Mucosa of descending colon (tissue), 3 donors: Measurements from ENCODE around the gene FGF18. TPM values are rescaled to one million over a fixed set of nuclear protein-coding genes. Genes with fewer than 3 reads are reported as not detected.

ENCODE experiments used
- ATAC-seq: fragments of 200-7000 bp; cut with Tn5 transposase; one replicate; pipeline ENCODE4 v1.9.1; 2020; ENCODE audit warnings: mild to moderate bottlenecking, moderate library complexity
- DNase-seq, 3 donors: peaks; one replicate each; pipeline ENCODE4 v3.0.0-alpha.2; 2020
- H3K36me3 ChIP-seq: fragments of 200-600 bp; one replicate; pipeline ENCODE4 v1.8.0; 2021; ENCODE audit warnings: low read depth, mild to moderate bottlenecking
- H3K4me1 ChIP-seq: fragments of 200-600 bp; one replicate; pipeline ENCODE4 v1.8.0; 2021; ENCODE audit warnings: low read depth, mild to moderate bottlenecking
- H3K4me3 ChIP-seq: fragments of 200-600 bp; one replicate; pipeline ENCODE4 v1.8.0; 2021; ENCODE audit warnings: mild to moderate bottlenecking
- H3K9me3 ChIP-seq: fragments of 200-600 bp; one replicate; pipeline ENCODE4 v1.8.0; 2021; ENCODE audit warnings: mild to moderate bottlenecking
- CTCF ChIP-seq: fragments of 200-600 bp; IDR thresholded peaks from one replicate; pipeline ENCODE4 v1.8.0; 2022; ENCODE audit warnings: antibody characterized with exemption, mild to moderate bottlenecking
- intact Hi-C, 2 donors: fragments of 100-400 bp; cut with DNase I in 1 of 2; cut with micrococcal nuclease in 1 of 2; formaldehyde crosslinking; loops; one replicate each; pipeline versions ENCODE4 v1.11.0 to v1.11.1; 2022; cut with DNase I, micrococcal nuclease
- total RNA-seq, 3 donors: library from RNA; stranded (reverse); fragmentation: NEBNext Ultra II Directional in 2 of 3; extraction: Animal tissue kit (Norgen Biotek cat#: 25700) in 2 of 3; gene quantifications; one replicate each; pipeline versions ENCODE4 v1.2.1 to v1.2.4, GENCODE V29; 2021 to 2023
- donor health status: DM: no; HTN: no; CAD: no; lungs with moderate emphysema.
- donor health status: DM: no; HTN: no; CAD: no.
- donor health status: DM: no; HTN: yes; CAD: no.

Gene FGF18
- total RNA-seq, 3 donors from 2014 or later = 0.16 to 0.63 TPM; not detected in 1

DNA sequence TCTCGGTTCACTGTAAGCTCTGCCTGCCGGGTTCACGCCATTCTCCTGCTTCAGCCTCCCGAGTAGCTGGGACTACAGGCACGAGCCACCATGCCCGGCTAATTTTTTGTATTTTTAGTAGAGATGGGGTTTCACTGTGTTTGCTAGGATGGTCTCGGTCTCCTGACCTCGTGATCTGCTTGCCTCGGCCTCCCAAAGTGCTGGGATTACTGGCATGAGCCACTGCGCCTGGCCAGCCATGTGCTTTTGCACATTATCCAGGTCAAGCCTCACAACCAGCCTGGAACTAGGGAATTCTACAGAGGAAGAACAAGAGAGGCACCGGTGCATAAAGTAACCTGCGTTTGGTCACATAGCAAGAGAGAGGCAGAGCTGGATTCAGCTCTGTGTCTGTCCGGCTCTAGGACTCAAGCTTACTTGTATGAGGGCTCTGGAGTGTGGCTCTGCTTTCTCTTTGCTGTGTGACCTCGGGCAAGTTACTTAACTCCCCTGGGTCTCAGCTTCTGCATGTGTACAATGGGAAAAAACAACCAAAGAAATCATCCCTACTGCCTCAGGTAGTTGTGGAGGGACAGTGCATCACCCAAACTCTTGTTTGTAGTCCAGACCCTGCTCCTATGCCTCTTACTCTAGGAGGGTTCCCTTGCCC, 6.3 kb downstream of the FGF18 start:
- H3K4me3 ChIP-seq = no peak overlapping the region
- no peak for TF ChIP-seq CTCF
- intact Hi-C loops = loop anchor here in 1 of 2 donors (10.0 kb wide), 1 partner anchor 619 kb away; no protein-coding TSS in a partner anchor
- no peaks in the 10 kb centered on the region for H3K36me3 ChIP-seq
- H3K4me1 ChIP-seq = peaks cover 6% of the 10 kb centered on the region
- H3K9me3 ChIP-seq = no peaks in the 10 kb centered on the region
- no peak for ATAC-seq
- DNase-seq = peak in 1 of 3 donors; percentile 8

GRCh38 chr5:171426266-171426665, 6.8 kb downstream of the FGF18 start:
- no peak overlapping the region for H3K4me3 ChIP-seq
- ATAC-seq (no peak), DNase-seq (peak in 1 of 3 donors; percentile 12)
- intact Hi-C loops = loop anchor here in 1 of 2 donors (10.0 kb wide), 1 partner anchor 619 kb away; no protein-coding TSS in a partner anchor
- H3K9me3 ChIP-seq = no peaks in the 10 kb centered on the region
- no peaks in the 10 kb centered on the region for H3K36me3 ChIP-seq
- H3K4me1 ChIP-seq = peaks cover under 1% of the 10 kb centered on the region
- no peak for TF ChIP-seq CTCF

DNA sequence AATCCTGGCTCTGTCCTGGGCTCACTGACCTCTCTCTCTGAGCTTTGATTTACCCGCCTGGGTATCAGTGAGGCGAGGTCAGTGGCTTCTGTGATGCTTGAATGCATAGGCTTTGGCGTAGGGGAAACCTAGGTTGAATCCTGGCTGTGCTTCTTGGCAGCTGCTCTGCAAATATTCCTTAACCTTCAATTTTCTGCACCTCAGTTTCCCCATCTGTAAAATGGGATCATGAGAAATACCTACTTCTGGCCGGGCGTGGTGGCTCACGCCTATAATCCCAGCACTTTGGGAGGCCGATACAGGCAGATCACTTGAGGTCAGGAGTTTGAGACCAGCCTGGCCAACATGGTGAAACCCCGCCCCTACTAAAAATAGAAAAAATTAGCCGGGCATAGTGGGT, 7.2 kb downstream of the FGF18 start:
- H3K4me3 ChIP-seq = no peak overlapping the region
- H3K4me1 ChIP-seq = no peaks in the 10 kb centered on the region
- peak in 1 of 3 donors; percentile 2 for DNase-seq
- TF ChIP-seq CTCF = no peak
- no peaks in the 10 kb centered on the region for H3K9me3 ChIP-seq
- H3K36me3 ChIP-seq = no peaks in the 10 kb centered on the region
- intact Hi-C loops = loop anchor here in 1 of 2 donors (10.0 kb wide), 1 partner anchor 618 kb away; no protein-coding TSS in a partner anchor
- no peak for ATAC-seq

DNA sequence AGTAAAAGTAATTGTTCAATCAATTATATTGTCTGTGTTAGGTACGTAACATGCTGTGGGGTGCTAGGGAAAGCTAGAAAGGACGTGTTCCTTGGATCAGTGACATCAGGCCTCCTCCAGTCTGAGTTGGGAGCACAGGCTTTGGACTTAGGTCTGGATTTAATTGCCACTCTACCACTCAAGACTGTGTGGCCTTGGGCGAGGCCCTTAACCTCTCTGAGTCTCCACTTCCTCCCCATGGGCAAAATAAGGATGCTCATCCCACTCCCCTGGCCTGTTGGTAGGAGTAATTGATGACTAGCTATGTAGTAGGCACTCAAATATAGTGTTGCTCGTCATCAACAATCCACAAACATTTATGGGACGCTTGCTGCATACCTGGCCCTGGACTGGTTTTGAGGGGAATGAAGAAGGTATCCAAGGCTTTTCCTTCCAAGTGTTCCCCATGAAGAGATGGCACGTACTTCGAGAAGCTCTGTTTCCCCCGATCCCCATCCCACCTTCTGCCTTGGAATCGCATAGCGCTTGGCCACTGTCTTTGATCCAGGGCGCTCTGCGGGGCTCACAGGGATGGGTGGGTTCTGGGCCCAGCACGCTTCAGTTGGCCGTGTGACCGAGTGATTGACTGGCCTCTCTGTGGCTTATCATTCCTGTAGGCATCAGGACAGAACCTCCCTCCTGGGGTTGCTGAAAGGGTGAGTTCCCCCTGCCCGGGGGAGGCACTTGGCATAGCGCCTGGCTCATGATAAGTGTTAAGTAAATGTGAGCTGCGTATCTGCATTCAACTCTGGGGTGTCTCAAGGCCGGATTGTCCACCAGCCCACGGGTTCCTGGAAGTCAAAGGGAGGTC, 8.1 kb downstream of the FGF18 start:
- TF ChIP-seq CTCF = no peak
- intact Hi-C loops = loop anchor here in 1 of 2 donors (10.0 kb wide), 1 partner anchor 617 kb away; no protein-coding TSS in a partner anchor
- Histone ChIP-seq H3K4me1 (no peaks in the 10 kb centered on the region), H3K4me3 (no peak overlapping the region), H3K9me3 (no peaks in the 10 kb centered on the region), H3K36me3 (no peaks in the 10 kb centered on the region)
- DNase-seq (peak in 1 of 3 donors; percentile 22), ATAC-seq (no peak)

DNA sequence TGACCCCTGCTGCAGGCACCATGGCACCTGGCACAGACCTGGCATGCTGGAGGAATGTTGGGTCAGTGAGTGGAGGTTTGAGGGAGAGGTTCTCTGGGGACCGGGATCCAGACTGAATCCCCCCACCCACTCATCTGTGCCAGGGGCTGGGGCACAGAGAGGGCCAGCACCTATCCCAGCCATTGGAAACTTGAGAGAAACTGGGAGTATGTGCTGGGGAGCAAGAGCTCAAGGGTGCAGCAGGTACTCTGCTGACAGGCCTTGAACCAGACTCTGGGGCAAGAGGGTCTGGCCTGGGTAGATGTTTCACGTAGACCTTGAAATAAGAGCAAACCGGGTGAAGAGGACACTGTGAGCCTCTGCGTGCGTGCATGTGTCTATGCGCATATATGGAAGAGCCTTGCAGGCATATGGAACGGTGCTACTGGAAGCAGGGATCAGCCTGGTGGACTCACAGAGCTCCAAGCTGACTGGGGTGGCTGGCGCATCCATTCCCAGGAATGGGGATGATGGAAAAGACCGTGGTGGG, 8.8 kb downstream of the FGF18 start:
- no peak for TF ChIP-seq CTCF
- no peaks in the 10 kb centered on the region for H3K36me3 ChIP-seq
- no peaks in the 10 kb centered on the region for H3K4me1 ChIP-seq
- intact Hi-C loops = loop anchor here in 1 of 2 donors (10.0 kb wide), 1 partner anchor 617 kb away; no protein-coding TSS in a partner anchor
- DNase-seq (peak in 1 of 3 donors; percentile 8), ATAC-seq (no peak)
- no peak overlapping the region for H3K4me3 ChIP-seq
- H3K9me3 ChIP-seq = no peaks in the 10 kb centered on the region
